PC-3 (cell line): ENCODE data around the gene SPRTN. TPM values are rescaled to one million over a fixed set of nuclear protein-coding genes. Genes with fewer than 3 reads are reported as not detected.

Experiments
- ATAC-seq: fragments of 200-7000 bp; cut with Tn5 transposase; 2 replicates; pipeline ENCODE4 v1.9.1; 2020; ENCODE audit warnings: mild to moderate bottlenecking, moderate library complexity
- BruUV-seq: library from RNA; stranded (reverse); fragments of 400-500 nt; replicated peaks from 2 replicates; lab custom pipeline; 2021; lab: Mats Ljungman, UMichigan
- CTCF ChIA-PET: fragments of 300-600 bp; sonication (Branson Sonifier 250); formaldehyde crosslinking; loops from one replicate; lab custom pipeline; 2022; ENCODE audit warnings: antibody characterized with exemption; lab: Charles Lee
- POLR2A ChIA-PET: fragments of 300-600 bp; sonication (Branson Sonifier 250); formaldehyde crosslinking; loops from one replicate; lab custom pipeline; 2022; ENCODE audit warnings: antibody characterized with exemption; ENCODE audit not compliant: unreplicated experiment; lab: Charles Lee
- DNase-seq: peaks from one replicate; pipeline ENCODE4 v3.0.0-alpha.2; 2015
- H2AFZ ChIP-seq: fragments of 300-600 bp; sonication (generic); 2 replicates; pipeline ENCODE4 v1.6.0; 2016; ENCODE audit warnings: antibody characterized with exemption, low read length
- H3F3A ChIP-seq: fragments of 300-600 bp; sonication (generic); one replicate; pipeline ENCODE4 v1.6.0; 2017; ENCODE audit warnings: antibody characterized with exemption, low read length, control low read depth, mild to moderate bottlenecking; ENCODE audit not compliant: unreplicated experiment
- H3K27ac ChIP-seq: fragments of 300-600 bp; sonication (generic); 2 replicates; pipeline ENCODE4 v1.5.1; 2016; ENCODE audit warnings: mild to moderate bottlenecking, low read length
- H3K27me3 ChIP-seq: fragments of 300-600 bp; sonication (generic); 2 replicates; pipeline ENCODE4 v1.6.1; 2016; ENCODE audit warnings: low read length, mixed read lengths
- H3K36me3 ChIP-seq: fragments of 300-600 bp; sonication (generic); 2 replicates; pipeline ENCODE4 v1.6.1; 2016; ENCODE audit warnings: low read depth, mixed run types, low read length, mixed read lengths
- H3K4me1 ChIP-seq: fragments of 300-600 bp; sonication (generic); 2 replicates; pipeline ENCODE4 v1.5.1; 2016; ENCODE audit warnings: low read length; ENCODE audit not compliant: insufficient read depth
- H3K4me2 ChIP-seq: fragments of 300-600 bp; sonication (generic); 2 replicates; pipeline ENCODE4 v1.6.0; 2016; ENCODE audit warnings: low read length
- H3K4me3 ChIP-seq: fragments of 300-600 bp; sonication (generic); 2 replicates; pipeline ENCODE4 v1.5.1; 2016; ENCODE audit warnings: mild to moderate bottlenecking, low read length, mixed read lengths
- H3K79me2 ChIP-seq: fragments of 300-600 bp; sonication (generic); 2 replicates; pipeline ENCODE4 v1.6.1; 2017; ENCODE audit warnings: low read length, mixed read lengths
- H3K9ac ChIP-seq: fragments of 300-600 bp; sonication (generic); 2 replicates; pipeline ENCODE4 v1.6.0; 2016; ENCODE audit warnings: mild to moderate bottlenecking, low read length
- H3K9me2 ChIP-seq: fragments of 300-600 bp; sonication (generic); replicated peaks from 2 replicates; pipeline ENCODE4 v1.6.1; 2016; ENCODE audit warnings: mixed run types, low read length, mixed read lengths
- H3K9me3 ChIP-seq: fragments of 300-600 bp; sonication (generic); 2 replicates; pipeline ENCODE4 v1.6.1; 2016; ENCODE audit warnings: low read length, mixed read lengths
- H4K20me1 ChIP-seq: fragments of 300-600 bp; sonication (generic); 2 replicates; pipeline ENCODE4 v1.6.1; 2016; ENCODE audit warnings: low read length, mixed read lengths
- CTCF ChIP-seq: fragments of 300-600 bp; sonication (generic); conservative IDR thresholded peaks from 2 replicates; pipeline ENCODE4 v1.5.1; 2017; ENCODE audit warnings: antibody characterized with exemption, low read depth, mild to moderate bottlenecking, low read length
- EZH2 ChIP-seq: fragments of 300-600 bp; sonication (generic); IDR thresholded peaks from one replicate; pipeline ENCODE4 v1.6.1; 2017; ENCODE audit warnings: antibody characterized with exemption, mild to moderate bottlenecking, low read length; ENCODE audit not compliant: unreplicated experiment
- EZH2phosphoT487 ChIP-seq: fragments of 300-600 bp; sonication (generic); IDR thresholded peaks from 2 replicates; pipeline ENCODE4 v1.6.1; 2018; ENCODE audit warnings: mild to moderate bottlenecking, antibody characterized with exemption, low read length, borderline replicate concordance
- intact Hi-C: fragments of 100-400 bp; cut with micrococcal nuclease; formaldehyde crosslinking; loops from 2 replicates; pipeline ENCODE4 v1.9.0; 2023
- total RNA-seq: library from RNA; depleted of rRNA; stranded (reverse); fragments of >200 nt; gene quantifications from 2 replicates; pipeline ENCODE4 v1.2.3, GENCODE V29; 2014

SPRTN gene
- total RNA-seq, 1 experiment from 2014 or later: 27.8 TPM

GRCh38 chr1:231319080-231319479 is 19.0 kb upstream of the SPRTN start:
- Histone ChIP-seq H4K20me1 (no peaks in the 10 kb centered on the region), H3K27ac (no peak overlapping the region), H3K27me3 (no peaks in the 10 kb centered on the region), H3K9me3 (no peaks in the 10 kb centered on the region), H3K4me2 (no peak overlapping the region), H3K4me1 (no peaks in the 10 kb centered on the region), H2AFZ (no peak overlapping the region), H3K4me3 (no peak overlapping the region), H3K9me2 (no peaks in the 10 kb centered on the region), H3K36me3 (no peaks in the 10 kb centered on the region), H3F3A (no peaks in the 10 kb centered on the region), H3K79me2 (no peaks in the 10 kb centered on the region), H3K9ac (no peak overlapping the region)
- ATAC-seq (no peak), DNase-seq (no peak)
- ChIA-PET CTCF (no interaction called here), POLR2A (no interaction called here)
- TF ChIP-seq EZH2phosphoT487 (no peak), EZH2 (no peak), CTCF (no peak)
- BruUV-seq: no TSS peak
- intact Hi-C loops: no loop called here

GRCh38 chr1:231322880-231323530 is 15.1 kb upstream of the SPRTN start:
- H3K4me3 ChIP-seq: no peak overlapping the region
- no peaks in the 10 kb centered on the region for H4K20me1 ChIP-seq
- H3K36me3 ChIP-seq: no peaks in the 10 kb centered on the region
- ChIA-PET POLR2A (no interaction called here), CTCF (no interaction called here)
- BruUV-seq: no TSS peak
- H3K4me1 ChIP-seq: no peaks in the 10 kb centered on the region
- DNase-seq (no peak), ATAC-seq (no peak)
- no peak overlapping the region for H3K9ac ChIP-seq
- TF ChIP-seq CTCF (no peak), EZH2 (no peak), EZH2phosphoT487 (no peak)
- no peaks in the 10 kb centered on the region for H3K9me2 ChIP-seq
- H3K79me2 ChIP-seq: no peaks in the 10 kb centered on the region
- no peak overlapping the region for H2AFZ ChIP-seq
- H3K9me3 ChIP-seq: no peaks in the 10 kb centered on the region
- no peaks in the 10 kb centered on the region for H3F3A ChIP-seq
- no peaks in the 10 kb centered on the region for H3K27me3 ChIP-seq
- no peak overlapping the region for H3K4me2 ChIP-seq
- intact Hi-C loops: no loop called here
- no peak overlapping the region for H3K27ac ChIP-seq

GRCh38 chr1:231324660-231325059 is 13.4 kb upstream of the SPRTN start:
- no peak for DNase-seq
- no peak overlapping the region for H3K9ac ChIP-seq
- no peaks in the 10 kb centered on the region for H3F3A ChIP-seq
- no peak overlapping the region for H2AFZ ChIP-seq
- no peaks in the 10 kb centered on the region for H3K4me1 ChIP-seq
- ATAC-seq: no peak
- BruUV-seq: no TSS peak
- H3K9me3 ChIP-seq: no peaks in the 10 kb centered on the region
- intact Hi-C loops: no loop called here
- H4K20me1 ChIP-seq: no peaks in the 10 kb centered on the region
- no peak overlapping the region for H3K4me2 ChIP-seq
- H3K27me3 ChIP-seq: no peaks in the 10 kb centered on the region
- no peak for TF ChIP-seq EZH2
- no peak for TF ChIP-seq EZH2phosphoT487
- no peak for TF ChIP-seq CTCF
- POLR2A ChIA-PET: no interaction called here
- H3K4me3 ChIP-seq: no peak overlapping the region
- CTCF ChIA-PET: no interaction called here
- H3K9me2 ChIP-seq: no peaks in the 10 kb centered on the region
- H3K27ac ChIP-seq: no peak overlapping the region
- no peaks in the 10 kb centered on the region for H3K36me3 ChIP-seq
- no peaks in the 10 kb centered on the region for H3K79me2 ChIP-seq
